ENCODE results near the gene ARHGAP44. TPM values are rescaled to one million over a fixed set of nuclear protein-coding genes. Genes with fewer than 3 reads are reported as not detected.
A peak's percentile ranks its signal among the peaks of the same experiment; 100 is the strongest.

Gene ARHGAP44
- total and polyA plus RNA-seq, 2 donors (not counting 3 experiments of a cell fraction or from before 2014, with no cell fraction given), result 0.11 to 0.42 TPM

GRCh38 chr17:12800855-12801365 is 11.6 kb downstream of the ARHGAP44 start:
- no peaks in the 10 kb centered on the region for H3K36me3 ChIP-seq (ENCODE audit: control insufficient read depth in 2 of 2, extremely low read depth in 1 of 2, insufficient read depth in 2 of 2, low read length in 2 of 2)
- no TSS peak for BruUV-seq (replicated peaks)
- intact Hi-C loops (cut with micrococcal nuclease), result no loop called here

More at GRCh38 chr17:12800855-12801365, 11.6 kb downstream of the ARHGAP44 start:
- H3K27me3 ChIP-seq (ENCODE audit: control insufficient read depth in 2 of 2, insufficient read depth in 2 of 2, low read length in 2 of 2), result no peaks in the 10 kb centered on the region
- H3K9me3 ChIP-seq (replicated peaks; ENCODE audit: control insufficient read depth, insufficient read depth, low read length), result no peaks in the 10 kb centered on the region
- no peak overlapping the region for H3K9ac ChIP-seq (replicated peaks; ENCODE audit: extremely low read depth, insufficient read depth, low read length)
- no peaks in the 10 kb centered on the region for H3K9me1 ChIP-seq (replicated peaks; ENCODE audit: control insufficient read depth, extremely low read depth, insufficient read depth, low read length)
- dilution Hi-C loops (cut with MboI; ENCODE audit: extremely low pct_ligation_motif_present, low sequenced_read_pairs), result no loop called here
- H3K4me1 ChIP-seq (ENCODE audit: control insufficient read depth, extremely low read depth, insufficient read depth, low read length), result no peaks in the 10 kb centered on the region
- TF ChIP-seq MYC (IDR thresholded peaks at IDR 0.05; ENCODE audit: low read depth, low read length) (no peak), MAX (IDR thresholded peaks at IDR 0.05; ENCODE audit: insufficient read depth, insufficient read length) (no peak), FOS (IDR thresholded peaks at IDR 0.05; ENCODE audit: borderline replicate concordance, insufficient read depth, low read length) (no peak), POLR2AphosphoS5 (IDR thresholded peaks at IDR 0.05; ENCODE audit: insufficient read depth, low read depth, low read length) (no peak), EZH2 (IDR thresholded peaks at IDR 0.05; ENCODE audit: borderline replicate concordance, low read depth, low read length, severe bottlenecking) (no peak), CTCF (IDR thresholded peaks at IDR 0.05; ENCODE audit: extremely low read depth in 1 of 2, insufficient read depth in 1 of 2, low read depth in 1 of 2, low read length in 2 of 2) (no peak), GATA2 (IDR thresholded peaks at IDR 0.05; ENCODE audit: insufficient read depth, insufficient read length, low read depth, low read length) (no peak), JUN (IDR thresholded peaks at IDR 0.05; ENCODE audit: borderline replicate concordance, insufficient read depth, insufficient read length, low read depth) (no peak), POLR2A (IDR thresholded peaks at IDR 0.05; ENCODE audit: low read depth, low read length) (no peak)
- no peaks in the 10 kb centered on the region for H3K79me2 ChIP-seq (ENCODE audit: control insufficient read depth, insufficient read depth, low read length)
- POLR2A ChIA-PET, result no interaction called here
- FAIRE-seq (peak; percentile 4), DNase-seq (ENCODE audit: low read depth, low spot score) (no peak)
- CTCF ChIA-PET, result no interaction called here
- no peak overlapping the region for H3K4me2 ChIP-seq (ENCODE audit: insufficient read depth, low read length)
- no peak overlapping the region for H2AFZ ChIP-seq (ENCODE audit: low read depth, low read length)
- H3K4me3 ChIP-seq (replicated peaks in 1 of 3; ENCODE audit: insufficient read depth in 1 of 3, low read depth in 1 of 3, low read length in 3 of 3), result no peak overlapping the region
- no peaks in the 10 kb centered on the region for H4K20me1 ChIP-seq (replicated peaks; ENCODE audit: control insufficient read depth, extremely low read depth, insufficient read depth, low read length)
- H3K27ac ChIP-seq (ENCODE audit: insufficient read depth, low read depth, low read length), result no peak overlapping the region

Data from endothelial cell of umbilical vein (primary cell).